CD14-positive monocyte (primary cell): ENCODE data around the gene DGKK. TPM values are rescaled to one million over a fixed set of nuclear protein-coding genes. Genes with fewer than 3 reads are reported as not detected.
"Not testable (repeated sequence)": the region's sequence is repeated elsewhere in the genome, so short reads cannot be mapped to it uniquely, and the experiment has no call there.

Source experiments
- DNase-seq, 3 donors: peaks; one replicate each; pipeline ENCODE4 v3.0.0-alpha.2; 2011 to 2022
- H2AFZ ChIP-seq: 2 replicates; pipeline ENCODE4 v1.6.0; 2012; ENCODE audit warnings: mild to moderate bottlenecking, low read depth, low read length, inconsistent platforms; ENCODE audit not compliant: insufficient read depth, poor library complexity, severe bottlenecking
- H3K27ac ChIP-seq, 2 donors: 1 replicate in 1 of 2; 2 replicates in 1 of 2; pipeline ENCODE4 v1.5.1; 2012 to 2013; ENCODE audit warnings: low read length in 2 of 2, control low read depth in 1 of 2, inconsistent platforms in 1 of 2, low read depth in 1 of 2, mild to moderate bottlenecking in 1 of 2
- H3K27me3 ChIP-seq, 2 donors: one replicate each; pipeline versions ENCODE4 v1.6.0 to v1.6.1; 2011 to 2013; ENCODE audit warnings: low read length in 2 of 2; ENCODE audit not compliant: control insufficient read depth in 2 of 2, insufficient read depth in 2 of 2
- H3K36me3 ChIP-seq, 2 donors: replicated peaks in 1 of 2; 1 replicate in 1 of 2; 2 replicates in 1 of 2; pipeline versions ENCODE4 v1.5.1 to v1.6.1; 2012 to 2013; ENCODE audit warnings: low read length in 2 of 2, control low read depth in 1 of 2, inconsistent platforms in 1 of 2, mild to moderate bottlenecking in 1 of 2; ENCODE audit not compliant: insufficient read depth in 2 of 2, control insufficient read depth in 1 of 2
- H3K4me1 ChIP-seq, 2 donors: 1 replicate in 1 of 2; 2 replicates in 1 of 2; pipeline versions ENCODE4 v1.5.1 to v1.6.1; 2012 to 2013; ENCODE audit warnings: low read length in 2 of 2, control low read depth in 1 of 2, inconsistent platforms in 1 of 2, mild to moderate bottlenecking in 1 of 2, moderate library complexity in 1 of 2; ENCODE audit not compliant: insufficient read depth in 2 of 2, control insufficient read depth in 1 of 2
- H3K4me2 ChIP-seq: replicated peaks from 2 replicates; pipeline ENCODE3; 2012; ENCODE audit warnings: low read length, moderate library complexity, mild to moderate bottlenecking; ENCODE audit not compliant: poor library complexity, severe bottlenecking; ENCODE audit errors: extremely low read depth
- H3K4me3 ChIP-seq, 3 experiments: fragments of 200-600 bp in 1 of 3; sonication (generic) in 1 of 3; replicated peaks in 1 of 3; 1 replicate in 2 of 3; 2 replicates in 1 of 3; pipeline ENCODE4 v1.5.1; 2011 to 2013; ENCODE audit warnings: low read length in 3 of 3, mild to moderate bottlenecking in 3 of 3, control low read depth in 2 of 3, low read depth in 2 of 3, inconsistent platforms in 1 of 3, moderate library complexity in 1 of 3
- H3K79me2 ChIP-seq: 2 replicates; pipeline ENCODE4 v1.6.0; 2012; ENCODE audit warnings: mild to moderate bottlenecking, control low read depth, inconsistent platforms, low read length, moderate library complexity; ENCODE audit not compliant: insufficient read depth
- H3K9ac ChIP-seq: 2 replicates; pipeline ENCODE4 v1.6.0; 2017; ENCODE audit warnings: low read length, mild to moderate bottlenecking; ENCODE audit not compliant: insufficient read depth, poor library complexity, severe bottlenecking
- H3K9me3 ChIP-seq, 2 donors: replicated peaks in 1 of 2; 1 replicate in 1 of 2; 2 replicates in 1 of 2; pipeline versions ENCODE4 v1.5.1 to v1.6.1; 2012 to 2013; ENCODE audit warnings: low read length in 2 of 2, control low read depth in 1 of 2; ENCODE audit not compliant: control insufficient read depth in 1 of 2, insufficient read depth in 1 of 2
- H4K20me1 ChIP-seq: 2 replicates; pipeline ENCODE4 v1.6.0; 2012; ENCODE audit warnings: mild to moderate bottlenecking, low read length, control low read depth, moderate library complexity; ENCODE audit not compliant: insufficient read depth
- H3K27ac Mint-ChIP-seq, 7 donors: one replicate each; pipeline ENCODE4 v1.8.0; 2020; ENCODE audit warnings: mild to moderate bottlenecking in 7 of 7, mixed read lengths in 7 of 7, moderate library complexity in 6 of 7, inconsistent platforms in 2 of 7
- H3K27me3 Mint-ChIP-seq, 3 donors: one replicate each; pipeline ENCODE4 v1.8.0; 2021 to 2022; ENCODE audit warnings: low read depth in 3 of 3, mild to moderate bottlenecking in 3 of 3, mixed read lengths in 3 of 3, moderate library complexity in 3 of 3, inconsistent platforms in 1 of 3
- H3K36me3 Mint-ChIP-seq, 2 donors: one replicate each; pipeline ENCODE4 v1.8.0; 2020; ENCODE audit warnings: mixed read lengths in 2 of 2, inconsistent platforms in 1 of 2, mild to moderate bottlenecking in 1 of 2
- H3K4me1 Mint-ChIP-seq: one replicate; pipeline ENCODE4 v1.8.0; 2020; ENCODE audit warnings: mild to moderate bottlenecking, mixed read lengths
- H3K4me3 Mint-ChIP-seq, 2 donors: one replicate each; pipeline ENCODE4 v1.8.0; 2020; ENCODE audit warnings: mild to moderate bottlenecking in 2 of 2, mixed read lengths in 2 of 2, moderate library complexity in 1 of 2
- H3K9me3 Mint-ChIP-seq, 7 donors: one replicate each; pipeline ENCODE4 v1.8.0; 2020 to 2022; ENCODE audit warnings: mixed read lengths in 7 of 7, mild to moderate bottlenecking in 6 of 7, moderate library complexity in 6 of 7, inconsistent platforms in 2 of 7
- WGBS: methylation state at CpG from one replicate; pipeline ENCODE4 v1.1.5; 2013; ENCODE audit warnings: missing lambda C conversion rate; ENCODE audit not compliant: insufficient coverage; 5-methylcytosine and 5-hydroxymethylcytosine counted together
- intact Hi-C, 2 donors: fragments of 100-400 bp; cut with micrococcal nuclease; formaldehyde crosslinking; loops; one replicate each; pipeline versions ENCODE4 v1.15.0 to v1.15.1; 2023
- polyA plus RNA-seq, 3 donors: library from polyadenylated mRNA; depleted of rRNA in 1 of 3; unstranded in 2 of 3; stranded (reverse) in 1 of 3; fragments of 300-500 nt in 2 of 3; fragments of >200 nt in 1 of 3; fragmentation: Illumina TruSeq in 2 of 3; gene quantifications; 1 replicate in 2 of 3; 2 replicates in 1 of 3; pipeline ENCODE4 v1.2.3, GENCODE V29; 2012 to 2021
- TF ChIP-seq, protein P1 (sequence below): fragments of 200-600 bp; IDR thresholded peaks from one replicate; pipeline ENCODE4 v1.8.0; 2022; ENCODE audit warnings: antibody characterized with exemption, mild to moderate bottlenecking

DGKK gene
- polyA plus RNA-seq, 3 donors, result not detected

GRCh38 chrX:50343917-50344316 is 126.7 kb downstream of the DGKK start:
- Histone ChIP-seq H4K20me1 (no peaks in the 10 kb centered on the region), H3K36me3 (no peaks in the 10 kb centered on the region), H3K9ac (no peak overlapping the region), H3K79me2 (no peaks in the 10 kb centered on the region), H3K9me3 (no peaks in the 10 kb centered on the region), H3K4me1 (no peaks in the 10 kb centered on the region), H3K4me2 (no peak overlapping the region), H3K27ac (no peak overlapping the region), H3K27me3 (no peaks in the 10 kb centered on the region), H3K4me3 (no peak overlapping the region), H2AFZ (no peak overlapping the region)
- no peak overlapping the region for H3K27ac Mint-ChIP-seq
- H3K4me1 Mint-ChIP-seq, result no peaks in the 10 kb centered on the region
- DNase-seq, result no peak
- peaks cover 0 to 11% (median 2%) of the 10 kb centered on the region in 3 donors for H3K27me3 Mint-ChIP-seq
- intact Hi-C loops, result no loop called here
- H3K4me3 Mint-ChIP-seq, result no peak overlapping the region
- peaks cover 0 to 4% (median 0%) of the 10 kb centered on the region in 7 donors for H3K9me3 Mint-ChIP-seq
- TF ChIP-seq, protein P1, sequence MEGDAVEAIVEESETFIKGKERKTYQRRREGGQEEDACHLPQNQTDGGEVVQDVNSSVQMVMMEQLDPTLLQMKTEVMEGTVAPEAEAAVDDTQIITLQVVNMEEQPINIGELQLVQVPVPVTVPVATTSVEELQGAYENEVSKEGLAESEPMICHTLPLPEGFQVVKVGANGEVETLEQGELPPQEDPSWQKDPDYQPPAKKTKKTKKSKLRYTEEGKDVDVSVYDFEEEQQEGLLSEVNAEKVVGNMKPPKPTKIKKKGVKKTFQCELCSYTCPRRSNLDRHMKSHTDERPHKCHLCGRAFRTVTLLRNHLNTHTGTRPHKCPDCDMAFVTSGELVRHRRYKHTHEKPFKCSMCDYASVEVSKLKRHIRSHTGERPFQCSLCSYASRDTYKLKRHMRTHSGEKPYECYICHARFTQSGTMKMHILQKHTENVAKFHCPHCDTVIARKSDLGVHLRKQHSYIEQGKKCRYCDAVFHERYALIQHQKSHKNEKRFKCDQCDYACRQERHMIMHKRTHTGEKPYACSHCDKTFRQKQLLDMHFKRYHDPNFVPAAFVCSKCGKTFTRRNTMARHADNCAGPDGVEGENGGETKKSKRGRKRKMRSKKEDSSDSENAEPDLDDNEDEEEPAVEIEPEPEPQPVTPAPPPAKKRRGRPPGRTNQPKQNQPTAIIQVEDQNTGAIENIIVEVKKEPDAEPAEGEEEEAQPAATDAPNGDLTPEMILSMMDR, result no peak
- no peaks in the 10 kb centered on the region for H3K36me3 Mint-ChIP-seq

DNA sequence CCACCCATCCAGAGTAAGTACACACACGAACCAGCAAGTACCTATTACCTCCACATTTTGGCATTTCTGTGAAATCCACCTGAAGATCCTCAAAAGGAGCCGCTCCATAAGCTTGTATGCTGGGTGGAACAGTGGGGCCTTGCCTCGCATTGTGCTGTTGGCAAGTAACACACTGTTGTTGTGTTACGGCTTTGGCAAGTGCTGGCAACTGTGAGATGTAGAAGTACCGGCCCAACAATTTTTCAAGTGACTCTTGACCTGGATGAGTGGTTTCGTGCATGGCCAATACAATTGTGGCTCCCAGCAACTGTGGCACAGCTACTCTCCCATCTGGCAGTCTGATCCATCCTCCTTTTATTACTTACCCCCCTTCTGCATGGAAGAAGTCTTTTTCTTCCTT is 137.3 kb downstream of the DGKK start:
- TF ChIP-seq, protein P1, result no peak
- DNase-seq, result no peak
- Histone ChIP-seq H3K9ac (no peak overlapping the region), H3K27me3 (no peaks in the 10 kb centered on the region), H3K36me3 (no peaks in the 10 kb centered on the region), H3K27ac (no peak overlapping the region), H2AFZ (no peak overlapping the region), H3K4me1 (no peaks in the 10 kb centered on the region), H3K4me2 (no peak overlapping the region), H3K9me3 (peaks cover 0 to 11% of the 10 kb centered on the region in 2 donors), H3K4me3 (no peak overlapping the region), H4K20me1 (no peaks in the 10 kb centered on the region), H3K79me2 (no peaks in the 10 kb centered on the region)
- H3K9me3 Mint-ChIP-seq, result peaks cover 3 to 15% (median 12%) of the 10 kb centered on the region in 7 donors
- H3K4me3 Mint-ChIP-seq, result no peak overlapping the region
- no peak overlapping the region for H3K27ac Mint-ChIP-seq
- intact Hi-C loops, result no loop called here
- peaks cover 0 to 5% (median 2%) of the 10 kb centered on the region in 3 donors for H3K27me3 Mint-ChIP-seq
- H3K4me1 Mint-ChIP-seq, result no peaks in the 10 kb centered on the region
- WGBS, result 100% methylated on average over 1 of the region's 6 CpGs
- no peaks in the 10 kb centered on the region for H3K36me3 Mint-ChIP-seq

DNA sequence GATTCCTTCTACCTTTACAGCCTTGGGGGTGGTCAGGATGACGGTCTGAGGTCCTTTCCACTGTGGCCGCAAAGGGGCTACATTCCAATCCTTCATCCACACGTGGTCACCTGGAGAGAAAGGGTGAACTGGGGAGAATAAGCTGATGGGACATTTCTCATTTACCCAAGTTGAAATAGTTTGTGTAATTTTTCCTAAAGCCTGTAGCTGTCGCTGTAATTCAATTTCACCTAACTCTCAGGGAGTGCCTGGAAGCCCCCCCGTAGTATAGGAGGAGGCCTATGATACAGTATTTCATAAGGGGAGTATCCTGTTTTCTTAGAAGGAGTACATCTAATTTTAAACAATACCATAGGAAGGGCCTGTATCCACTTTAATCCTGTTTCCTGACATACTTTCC is 138.0 kb downstream of the DGKK start:
- H3K4me1 Mint-ChIP-seq, H3K36me3 Mint-ChIP-seq, H3K4me3 Mint-ChIP-seq, H3K27me3 ChIP-seq, H3K27ac Mint-ChIP-seq, H3K79me2 ChIP-seq, intact Hi-C loops, H3K27me3 Mint-ChIP-seq, H3K4me2 ChIP-seq, DNase-seq, H4K20me1 ChIP-seq, H3K36me3 ChIP-seq, H3K9ac ChIP-seq, H3K27ac ChIP-seq, H3K4me3 ChIP-seq, H3K4me1 ChIP-seq, H2AFZ ChIP-seq: not testable (repeated sequence)
- peaks cover 0 to 17% of the 10 kb centered on the region in 2 donors for H3K9me3 ChIP-seq
- WGBS, result no CpG with 5 or more reads among the region's 5 CpGs
- H3K9me3 Mint-ChIP-seq, result peaks cover 3 to 15% (median 11%) of the 10 kb centered on the region in 7 donors
